Neural cell (in vitro differentiated cells): ENCODE data around the gene CPA5. TPM values are rescaled to one million over a fixed set of nuclear protein-coding genes. Genes with fewer than 3 reads are reported as not detected.

Experiments
- H2AFZ ChIP-seq: fragments of 200-600, 300-800 bp; sonication (generic), shearing (Covaris generic); 2 replicates; pipeline ENCODE4 v1.6.0; 2014; ENCODE audit warnings: low read depth, mild to moderate bottlenecking, antibody characterized with exemption, low read length, moderate library complexity
- H3F3A ChIP-seq: fragments of 200-600 bp; shearing (Covaris generic); 2 replicates; pipeline ENCODE4 v1.6.1; 2016; ENCODE audit warnings: mild to moderate bottlenecking, moderate library complexity, mixed read lengths, antibody characterized with exemption, low read length; ENCODE audit not compliant: insufficient read depth, poor library complexity, severe bottlenecking
- H3K27ac ChIP-seq: fragments of 200-600, 300-800 bp; sonication (generic), shearing (Covaris generic); 2 replicates; pipeline ENCODE4 v1.5.1; 2014; ENCODE audit warnings: mild to moderate bottlenecking, low read length, moderate library complexity
- H3K27me3 ChIP-seq: fragments of 300-800, 200-600 bp; sonication (generic), shearing (Covaris generic); 2 replicates; pipeline ENCODE4 v1.6.0; 2014; ENCODE audit warnings: mild to moderate bottlenecking, low read depth, low read length, moderate library complexity; ENCODE audit not compliant: insufficient read depth
- H3K36me3 ChIP-seq: fragments of 300-800, 200-600 bp; sonication (generic), shearing (Covaris generic); 2 replicates; pipeline ENCODE4 v1.5.1; 2014; ENCODE audit warnings: mild to moderate bottlenecking, antibody characterized with exemption, low read length, moderate library complexity; ENCODE audit not compliant: insufficient read depth
- H3K4me2 ChIP-seq: fragments of 300-800, 200-600 bp; sonication (generic), shearing (Covaris generic); 2 replicates; pipeline ENCODE4 v1.6.0; 2014; ENCODE audit warnings: mild to moderate bottlenecking, low read length
- H3K4me3 ChIP-seq: fragments of 300-800, 200-600 bp; sonication (generic), shearing (Covaris generic); 2 replicates; pipeline ENCODE4 v1.5.1; 2014; ENCODE audit warnings: mild to moderate bottlenecking, low read length, moderate library complexity
- H3K79me2 ChIP-seq: fragments of 200-600 bp; shearing (Covaris generic); replicated peaks from 2 replicates; pipeline ENCODE4 v1.6.0; 2014; ENCODE audit warnings: mild to moderate bottlenecking, low read length, moderate library complexity; ENCODE audit not compliant: insufficient read depth
- H3K9ac ChIP-seq: fragments of 300-800, 200-600 bp; sonication (generic), shearing (Covaris generic); 2 replicates; pipeline ENCODE4 v1.6.1; 2016; ENCODE audit warnings: mild to moderate bottlenecking, low read length, mixed read lengths
- H3K9me2 ChIP-seq: fragments of 200-600 bp; shearing (Covaris generic); 2 replicates; pipeline ENCODE4 v1.6.1; 2016; ENCODE audit warnings: mild to moderate bottlenecking, low read length, mixed read lengths; ENCODE audit not compliant: insufficient read depth
- H3K9me3 ChIP-seq: fragments of 200-600, 300-800 bp; sonication (generic), shearing (Covaris generic); 2 replicates; pipeline ENCODE4 v1.6.1; 2016; ENCODE audit warnings: mild to moderate bottlenecking, mixed run types, low read length, moderate library complexity, mixed read lengths
- H4K20me1 ChIP-seq: fragments of 200-600 bp; shearing (Covaris generic); 2 replicates; pipeline ENCODE4 v1.6.1; 2016; ENCODE audit warnings: mild to moderate bottlenecking, mixed run types; ENCODE audit not compliant: insufficient read depth
- EP300 ChIP-seq: fragments of 450-650 bp; conservative IDR thresholded peaks from 2 replicates; pipeline ENCODE4 v1.6.1; 2014; ENCODE audit warnings: antibody characterized with exemption, mild to moderate bottlenecking, moderate library complexity; ENCODE audit not compliant: poor library complexity, severe bottlenecking
- EZH2 ChIP-seq: fragments of 200-600, 300-800 bp; shearing (Covaris generic), sonication (generic); IDR thresholded peaks from 2 replicates; pipeline ENCODE4 v1.6.1; 2014; ENCODE audit warnings: antibody characterized with exemption, low read length, borderline replicate concordance, mild to moderate bottlenecking; ENCODE audit not compliant: insufficient read depth, poor library complexity, severe bottlenecking
- MXI1 ChIP-seq: fragments of 450-650 bp; conservative IDR thresholded peaks from 2 replicates; pipeline ENCODE4 v1.6.1; 2014; ENCODE audit warnings: antibody characterized with exemption, mild to moderate bottlenecking; ENCODE audit not compliant: poor library complexity, severe bottlenecking
- POLR2AphosphoS5 ChIP-seq: IDR thresholded peaks from 2 replicates; pipeline ENCODE4 v1.6.1; 2012
- RAD21 ChIP-seq: fragments of 450-650 bp; conservative IDR thresholded peaks from 2 replicates; pipeline ENCODE4 v1.6.1; 2014; ENCODE audit warnings: antibody characterized with exemption, mild to moderate bottlenecking, moderate library complexity
- SMC3 ChIP-seq: fragments of 450-650 bp; conservative IDR thresholded peaks from 2 replicates; pipeline ENCODE4 v1.6.1; 2014; ENCODE audit warnings: antibody characterized with exemption, mild to moderate bottlenecking, moderate library complexity; ENCODE audit not compliant: poor library complexity
- TAF1 ChIP-seq: IDR thresholded peaks from 2 replicates; pipeline ENCODE4 v1.6.1; 2012; ENCODE audit warnings: low read depth
- polyA plus RNA-seq: library from polyadenylated mRNA; depleted of rRNA; stranded (reverse); fragments of >200 nt; gene quantifications from 2 replicates; pipeline ENCODE4 v1.2.3, GENCODE V29; 2014
- TF ChIP-seq, protein P1 (sequence below): fragments of 450-650 bp; IDR thresholded peaks from 2 replicates; pipeline ENCODE4 v1.5.1; 2014; ENCODE audit warnings: antibody characterized with exemption, mild to moderate bottlenecking, moderate library complexity; ENCODE audit not compliant: poor library complexity, severe bottlenecking
- TF ChIP-seq, protein P2 (sequence below): IDR thresholded peaks from 2 replicates; pipeline ENCODE4 v1.6.1; 2012; ENCODE audit warnings: borderline replicate concordance

Gene CPA5
- polyA plus RNA-seq, 1 donor from 2014 or later, result not detected

DNA sequence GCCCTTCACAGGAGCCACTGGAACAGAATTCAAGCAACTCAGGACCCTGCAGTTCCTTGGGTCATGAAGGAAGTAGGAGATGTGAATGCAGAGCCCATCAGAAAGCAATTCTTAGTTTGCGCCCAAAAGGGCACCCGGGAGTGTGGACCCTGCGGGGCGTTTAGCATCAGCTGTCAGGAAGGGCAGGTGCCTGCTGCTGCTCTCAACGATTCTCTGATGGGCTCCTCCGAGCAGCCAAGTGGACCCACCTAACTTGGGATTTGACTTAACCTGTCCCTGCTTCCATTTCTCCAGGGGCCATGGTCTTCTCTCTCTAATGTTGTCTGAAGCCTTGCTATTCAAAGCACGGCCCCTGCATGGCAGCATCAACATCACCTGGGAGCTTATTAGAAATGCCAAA lies 17.1 kb downstream of the CPA5 start:
- H3K27ac ChIP-seq, result no peak overlapping the region
- no peaks in the 10 kb centered on the region for H3K27me3 ChIP-seq
- no peaks in the 10 kb centered on the region for H3K79me2 ChIP-seq
- H3K9me2 ChIP-seq, result no peaks in the 10 kb centered on the region
- no peak overlapping the region for H3K9ac ChIP-seq
- no peak overlapping the region for H3K4me3 ChIP-seq
- H3K4me2 ChIP-seq, result no peak overlapping the region
- H3F3A ChIP-seq, result peaks cover 6% of the 10 kb centered on the region
- no peaks in the 10 kb centered on the region for H4K20me1 ChIP-seq
- no peaks in the 10 kb centered on the region for H3K36me3 ChIP-seq
- TF ChIP-seq TAF1 (no peak), EZH2 (no peak)
- TF ChIP-seq, protein P1, sequence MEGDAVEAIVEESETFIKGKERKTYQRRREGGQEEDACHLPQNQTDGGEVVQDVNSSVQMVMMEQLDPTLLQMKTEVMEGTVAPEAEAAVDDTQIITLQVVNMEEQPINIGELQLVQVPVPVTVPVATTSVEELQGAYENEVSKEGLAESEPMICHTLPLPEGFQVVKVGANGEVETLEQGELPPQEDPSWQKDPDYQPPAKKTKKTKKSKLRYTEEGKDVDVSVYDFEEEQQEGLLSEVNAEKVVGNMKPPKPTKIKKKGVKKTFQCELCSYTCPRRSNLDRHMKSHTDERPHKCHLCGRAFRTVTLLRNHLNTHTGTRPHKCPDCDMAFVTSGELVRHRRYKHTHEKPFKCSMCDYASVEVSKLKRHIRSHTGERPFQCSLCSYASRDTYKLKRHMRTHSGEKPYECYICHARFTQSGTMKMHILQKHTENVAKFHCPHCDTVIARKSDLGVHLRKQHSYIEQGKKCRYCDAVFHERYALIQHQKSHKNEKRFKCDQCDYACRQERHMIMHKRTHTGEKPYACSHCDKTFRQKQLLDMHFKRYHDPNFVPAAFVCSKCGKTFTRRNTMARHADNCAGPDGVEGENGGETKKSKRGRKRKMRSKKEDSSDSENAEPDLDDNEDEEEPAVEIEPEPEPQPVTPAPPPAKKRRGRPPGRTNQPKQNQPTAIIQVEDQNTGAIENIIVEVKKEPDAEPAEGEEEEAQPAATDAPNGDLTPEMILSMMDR, result no peak
- no peaks in the 10 kb centered on the region for H3K9me3 ChIP-seq
- no peak overlapping the region for H2AFZ ChIP-seq

DNA sequence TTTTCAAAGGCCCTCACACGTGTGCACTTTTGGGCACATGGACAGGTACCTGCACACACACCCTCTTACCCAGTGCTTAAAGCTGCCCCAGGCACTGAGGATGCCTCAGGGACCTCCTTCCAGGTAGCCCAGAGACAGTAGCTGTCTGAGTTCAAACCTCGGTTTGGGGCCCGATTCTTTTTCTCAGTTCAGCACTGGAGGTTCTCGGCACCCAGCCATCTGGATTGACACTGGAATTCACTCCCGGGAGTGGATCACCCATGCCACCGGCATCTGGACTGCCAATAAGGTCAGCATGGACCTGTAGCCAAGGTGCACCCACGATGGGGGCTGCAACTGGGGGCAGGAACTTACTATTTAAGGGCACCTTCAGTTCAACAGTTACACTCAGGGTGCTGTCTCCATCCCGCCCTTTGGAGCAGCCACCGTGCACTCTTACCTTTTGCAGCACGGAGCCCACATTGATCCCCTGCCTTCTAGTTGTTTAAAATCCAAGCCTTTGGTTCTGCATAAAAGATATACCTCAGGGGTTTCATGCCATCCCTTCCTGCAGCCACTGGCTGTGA lies 17.7 kb downstream of the CPA5 start:
- Histone ChIP-seq H3K27me3 (no peaks in the 10 kb centered on the region), H3K27ac (no peak overlapping the region), H3K9me3 (no peaks in the 10 kb centered on the region), H3K9ac (no peak overlapping the region), H3K79me2 (no peaks in the 10 kb centered on the region), H3K4me2 (no peak overlapping the region), H3K9me2 (no peaks in the 10 kb centered on the region), H3K36me3 (no peaks in the 10 kb centered on the region), H3F3A (peaks cover 6% of the 10 kb centered on the region), H3K4me3 (no peak overlapping the region), H2AFZ (no peak overlapping the region), H4K20me1 (no peaks in the 10 kb centered on the region)
- no peak for TF ChIP-seq TAF1

DNA sequence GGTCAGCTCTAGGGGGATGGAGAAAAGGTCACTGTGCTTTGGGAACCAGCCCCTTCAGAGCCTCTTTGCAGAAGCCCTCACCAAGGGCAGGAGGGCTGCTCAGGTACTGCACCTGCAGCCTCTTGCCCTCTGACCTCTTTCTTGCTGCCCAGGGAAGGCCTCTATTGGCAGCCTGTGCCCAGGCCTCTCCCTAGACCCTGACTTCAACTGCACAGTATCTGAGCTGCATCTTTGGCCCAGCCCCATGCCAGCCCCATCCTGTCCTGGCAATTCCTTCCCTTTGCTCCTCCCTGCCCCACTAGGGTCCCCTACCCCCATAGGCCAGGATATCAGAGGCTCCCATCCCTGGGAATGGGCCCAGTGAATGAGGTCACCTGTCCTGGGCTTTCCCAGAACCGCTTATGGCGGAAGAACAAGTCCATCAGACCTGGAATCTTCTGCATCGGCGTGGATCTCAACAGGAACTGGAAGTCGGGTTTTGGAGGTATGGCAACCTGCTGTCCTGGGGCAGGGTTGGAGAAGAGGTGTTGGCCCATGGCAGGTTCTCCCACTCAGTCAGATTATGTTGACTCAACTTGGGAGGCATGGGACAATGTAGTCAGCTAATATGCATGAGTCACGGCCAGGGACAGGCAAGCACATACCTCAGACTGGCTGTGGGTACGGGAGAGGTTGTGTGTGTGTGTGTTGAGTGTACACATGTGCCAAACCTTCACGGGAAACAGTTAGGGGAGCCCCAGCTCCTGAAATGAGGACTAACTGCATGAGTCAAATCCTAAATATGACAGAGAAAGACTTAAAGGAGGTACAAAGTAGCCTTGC lies 18.6 kb downstream of the CPA5 start:
- H3K4me3 ChIP-seq, result no peak overlapping the region
- peaks cover 6% of the 10 kb centered on the region for H3F3A ChIP-seq
- H3K9ac ChIP-seq, result no peak overlapping the region
- no peaks in the 10 kb centered on the region for H3K27me3 ChIP-seq
- H3K4me2 ChIP-seq, result no peak overlapping the region
- no peak overlapping the region for H2AFZ ChIP-seq
- H4K20me1 ChIP-seq, result no peaks in the 10 kb centered on the region
- TF ChIP-seq POLR2AphosphoS5 (no peak), TAF1 (no peak), SMC3 (no peak), MXI1 (no peak), EP300 (no peak), RAD21 (no peak), EZH2 (no peak)
- TF ChIP-seq, protein P2, sequence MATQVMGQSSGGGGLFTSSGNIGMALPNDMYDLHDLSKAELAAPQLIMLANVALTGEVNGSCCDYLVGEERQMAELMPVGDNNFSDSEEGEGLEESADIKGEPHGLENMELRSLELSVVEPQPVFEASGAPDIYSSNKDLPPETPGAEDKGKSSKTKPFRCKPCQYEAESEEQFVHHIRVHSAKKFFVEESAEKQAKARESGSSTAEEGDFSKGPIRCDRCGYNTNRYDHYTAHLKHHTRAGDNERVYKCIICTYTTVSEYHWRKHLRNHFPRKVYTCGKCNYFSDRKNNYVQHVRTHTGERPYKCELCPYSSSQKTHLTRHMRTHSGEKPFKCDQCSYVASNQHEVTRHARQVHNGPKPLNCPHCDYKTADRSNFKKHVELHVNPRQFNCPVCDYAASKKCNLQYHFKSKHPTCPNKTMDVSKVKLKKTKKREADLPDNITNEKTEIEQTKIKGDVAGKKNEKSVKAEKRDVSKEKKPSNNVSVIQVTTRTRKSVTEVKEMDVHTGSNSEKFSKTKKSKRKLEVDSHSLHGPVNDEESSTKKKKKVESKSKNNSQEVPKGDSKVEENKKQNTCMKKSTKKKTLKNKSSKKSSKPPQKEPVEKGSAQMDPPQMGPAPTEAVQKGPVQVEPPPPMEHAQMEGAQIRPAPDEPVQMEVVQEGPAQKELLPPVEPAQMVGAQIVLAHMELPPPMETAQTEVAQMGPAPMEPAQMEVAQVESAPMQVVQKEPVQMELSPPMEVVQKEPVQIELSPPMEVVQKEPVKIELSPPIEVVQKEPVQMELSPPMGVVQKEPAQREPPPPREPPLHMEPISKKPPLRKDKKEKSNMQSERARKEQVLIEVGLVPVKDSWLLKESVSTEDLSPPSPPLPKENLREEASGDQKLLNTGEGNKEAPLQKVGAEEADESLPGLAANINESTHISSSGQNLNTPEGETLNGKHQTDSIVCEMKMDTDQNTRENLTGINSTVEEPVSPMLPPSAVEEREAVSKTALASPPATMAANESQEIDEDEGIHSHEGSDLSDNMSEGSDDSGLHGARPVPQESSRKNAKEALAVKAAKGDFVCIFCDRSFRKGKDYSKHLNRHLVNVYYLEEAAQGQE, result no peak
- TF ChIP-seq, protein P1, result no peak
- H3K27ac ChIP-seq, result no peak overlapping the region
- no peaks in the 10 kb centered on the region for H3K9me2 ChIP-seq
- no peaks in the 10 kb centered on the region for H3K9me3 ChIP-seq
- H3K79me2 ChIP-seq, result no peaks in the 10 kb centered on the region
- no peaks in the 10 kb centered on the region for H3K36me3 ChIP-seq
